ENCODE data around the gene ZNF69.

DNA sequence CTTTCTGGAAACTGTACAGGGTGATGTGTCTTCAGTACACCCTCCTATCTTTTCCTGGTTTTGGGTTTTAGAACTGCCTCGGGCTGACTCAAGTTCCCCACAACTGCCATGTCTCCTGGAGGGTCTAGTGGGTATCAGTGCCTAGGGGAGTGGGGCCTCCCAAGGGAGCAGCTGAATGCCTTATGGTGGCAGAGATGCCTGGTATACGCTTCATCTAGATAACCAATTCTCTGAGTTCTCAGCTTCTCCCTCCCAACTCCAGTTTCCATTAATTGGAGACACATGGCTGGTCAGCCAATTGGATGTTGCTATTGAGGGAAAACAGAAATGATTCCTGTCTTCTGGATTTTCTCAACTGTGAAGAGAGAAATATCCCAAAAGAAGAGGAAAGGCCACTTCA, 26.3 kb upstream of the ZNF69 start:
- TF ChIP-seq, protein P1, sequence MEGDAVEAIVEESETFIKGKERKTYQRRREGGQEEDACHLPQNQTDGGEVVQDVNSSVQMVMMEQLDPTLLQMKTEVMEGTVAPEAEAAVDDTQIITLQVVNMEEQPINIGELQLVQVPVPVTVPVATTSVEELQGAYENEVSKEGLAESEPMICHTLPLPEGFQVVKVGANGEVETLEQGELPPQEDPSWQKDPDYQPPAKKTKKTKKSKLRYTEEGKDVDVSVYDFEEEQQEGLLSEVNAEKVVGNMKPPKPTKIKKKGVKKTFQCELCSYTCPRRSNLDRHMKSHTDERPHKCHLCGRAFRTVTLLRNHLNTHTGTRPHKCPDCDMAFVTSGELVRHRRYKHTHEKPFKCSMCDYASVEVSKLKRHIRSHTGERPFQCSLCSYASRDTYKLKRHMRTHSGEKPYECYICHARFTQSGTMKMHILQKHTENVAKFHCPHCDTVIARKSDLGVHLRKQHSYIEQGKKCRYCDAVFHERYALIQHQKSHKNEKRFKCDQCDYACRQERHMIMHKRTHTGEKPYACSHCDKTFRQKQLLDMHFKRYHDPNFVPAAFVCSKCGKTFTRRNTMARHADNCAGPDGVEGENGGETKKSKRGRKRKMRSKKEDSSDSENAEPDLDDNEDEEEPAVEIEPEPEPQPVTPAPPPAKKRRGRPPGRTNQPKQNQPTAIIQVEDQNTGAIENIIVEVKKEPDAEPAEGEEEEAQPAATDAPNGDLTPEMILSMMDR (IDR thresholded peaks at IDR 0.05; ENCODE audit: low read length): no peak
- no peak for TF ChIP-seq EZH2phosphoT487 (IDR thresholded peaks at IDR 0.05; ENCODE audit: low read length)
- TF ChIP-seq EZH2 (optimal IDR thresholded peaks at IDR 0.05; ENCODE audit: low read depth, low read length): no peak
